ENCODE measurements around the gene ZNF432.

ZNF432 gene

GRCh38 chr19:52020506-52020905 lies 28.1 kb downstream of the ZNF432 start:
- Histone ChIP-seq H3K36me3 (ENCODE audit: control insufficient read depth in 1 of 2, insufficient read depth in 2 of 2, low read length in 2 of 2) (peaks cover 71 to 93% of the 10 kb centered on the region in 2 donors), H3K9me3 (ENCODE audit: control insufficient read depth in 1 of 2, low read length in 2 of 2) (peaks cover 64 to 82% of the 10 kb centered on the region in 2 donors), H3K27ac (ENCODE audit: low read depth, low read length) (no peak overlapping the region), H3K4me3 (ENCODE audit: low read depth in 1 of 2, low read length in 2 of 2) (peak overlapping the region; percentile 18 to 28), H3K4me1 (ENCODE audit: control insufficient read depth in 1 of 2, insufficient read depth in 2 of 2, low read length in 2 of 2) (no peaks in the 10 kb centered on the region), H3K9ac (ENCODE audit: low read depth in 1 of 2, low read length in 2 of 2) (no peak overlapping the region), H3K27me3 (ENCODE audit: control insufficient read depth in 1 of 2, insufficient read depth in 2 of 2, low read length in 2 of 2) (no peaks in the 10 kb centered on the region)

GRCh38 chr19:52010674-52011073 lies 38.0 kb downstream of the ZNF432 start:
- Histone ChIP-seq H3K4me3 (ENCODE audit: low read depth in 1 of 2, low read length in 2 of 2) (no peak overlapping the region), H3K9me3 (ENCODE audit: control insufficient read depth in 1 of 2, low read length in 2 of 2) (peaks cover 18 to 34% of the 10 kb centered on the region in 2 donors), H3K27me3 (ENCODE audit: control insufficient read depth in 1 of 2, insufficient read depth in 2 of 2, low read length in 2 of 2) (no peaks in the 10 kb centered on the region), H3K36me3 (ENCODE audit: control insufficient read depth in 1 of 2, insufficient read depth in 2 of 2, low read length in 2 of 2) (peaks cover 0 to 6% of the 10 kb centered on the region in 2 donors), H3K27ac (ENCODE audit: low read depth, low read length) (no peak overlapping the region), H3K9ac (ENCODE audit: low read depth in 1 of 2, low read length in 2 of 2) (no peak overlapping the region), H3K4me1 (ENCODE audit: control insufficient read depth in 1 of 2, insufficient read depth in 2 of 2, low read length in 2 of 2) (peaks cover 5 to 6% of the 10 kb centered on the region in 2 donors)

- H3K27ac ChIP-seq (ENCODE audit: low read depth, low read length), result peak within 1 kb of the TSS; percentile 72
- peaks cover 19 to 29% of the 10 kb centered on the region in 2 donors for H3K9me3 ChIP-seq (ENCODE audit: control insufficient read depth in 1 of 2, low read length in 2 of 2)
- H3K4me1 ChIP-seq (ENCODE audit: control insufficient read depth in 1 of 2, insufficient read depth in 2 of 2, low read length in 2 of 2), result peaks cover 5 to 6% of the 10 kb centered on the region in 2 donors
- H3K4me3 ChIP-seq (ENCODE audit: low read depth in 1 of 2, low read length in 2 of 2), result peak within 1 kb of the TSS; percentile 96 to 99
- peaks cover 6 to 16% of the 10 kb centered on the region in 2 donors for H3K36me3 ChIP-seq (ENCODE audit: control insufficient read depth in 1 of 2, insufficient read depth in 2 of 2, low read length in 2 of 2)
- no peaks in the 10 kb centered on the region for H3K27me3 ChIP-seq (ENCODE audit: control insufficient read depth in 1 of 2, insufficient read depth in 2 of 2, low read length in 2 of 2)
- H3K9ac ChIP-seq (ENCODE audit: low read depth in 1 of 2, low read length in 2 of 2), result peak within 1 kb of the TSS; percentile 84 to 87
Measured at GRCh38 chr19:52007806-52008557, 40.7 kb downstream of the ZNF432 start, which contains the start of gene ZNF615. Gene ZNF615, minus strand, starts transcription at chr19:52008211. Its CDS starts 4,500 bp downstream, at chr19:52003711.

- Histone ChIP-seq H3K4me1 (ENCODE audit: control insufficient read depth in 1 of 2, insufficient read depth in 2 of 2, low read length in 2 of 2) (peaks cover 5 to 6% of the 10 kb centered on the region in 2 donors), H3K9ac (ENCODE audit: low read depth in 1 of 2, low read length in 2 of 2) (peak overlapping the region; percentile 84 to 87), H3K9me3 (ENCODE audit: control insufficient read depth in 1 of 2, low read length in 2 of 2) (peaks cover 18 to 24% of the 10 kb centered on the region in 2 donors), H3K36me3 (ENCODE audit: control insufficient read depth in 1 of 2, insufficient read depth in 2 of 2, low read length in 2 of 2) (peaks cover 7 to 13% of the 10 kb centered on the region in 2 donors), H3K27me3 (ENCODE audit: control insufficient read depth in 1 of 2, insufficient read depth in 2 of 2, low read length in 2 of 2) (no peaks in the 10 kb centered on the region), H3K27ac (ENCODE audit: low read depth, low read length) (no peak overlapping the region), H3K4me3 (ENCODE audit: low read depth in 1 of 2, low read length in 2 of 2) (peak overlapping the region; percentile 96 to 99)
Measured at GRCh38 chr19:52007451-52007805, 41.2 kb downstream of the ZNF432 start.

GRCh38 chr19:51994048-51994644 lies 54.5 kb downstream of the ZNF432 start:
- H3K4me3 ChIP-seq (ENCODE audit: low read depth in 1 of 2, low read length in 2 of 2), result peak overlapping the region; percentile 7 to 44
- no peaks in the 10 kb centered on the region for H3K27me3 ChIP-seq (ENCODE audit: control insufficient read depth in 1 of 2, insufficient read depth in 2 of 2, low read length in 2 of 2)
- peaks cover 48 to 58% of the 10 kb centered on the region in 2 donors for H3K36me3 ChIP-seq (ENCODE audit: control insufficient read depth in 1 of 2, insufficient read depth in 2 of 2, low read length in 2 of 2)
- H3K4me1 ChIP-seq (ENCODE audit: control insufficient read depth in 1 of 2, insufficient read depth in 2 of 2, low read length in 2 of 2), result no peaks in the 10 kb centered on the region
- H3K27ac ChIP-seq (ENCODE audit: low read depth, low read length), result no peak overlapping the region
- peaks cover 75 to 84% of the 10 kb centered on the region in 2 donors for H3K9me3 ChIP-seq (ENCODE audit: control insufficient read depth in 1 of 2, low read length in 2 of 2)
- H3K9ac ChIP-seq (ENCODE audit: low read depth in 1 of 2, low read length in 2 of 2), result no peak overlapping the region

GRCh38 chr19:51993422-51993821 lies 55.2 kb downstream of the ZNF432 start:
- no peak overlapping the region for H3K27ac ChIP-seq (ENCODE audit: low read depth, low read length)
- no peak overlapping the region for H3K9ac ChIP-seq (ENCODE audit: low read depth in 1 of 2, low read length in 2 of 2)
- H3K36me3 ChIP-seq (ENCODE audit: control insufficient read depth in 1 of 2, insufficient read depth in 2 of 2, low read length in 2 of 2), result peaks cover 41 to 51% of the 10 kb centered on the region in 2 donors
- no peaks in the 10 kb centered on the region for H3K4me1 ChIP-seq (ENCODE audit: control insufficient read depth in 1 of 2, insufficient read depth in 2 of 2, low read length in 2 of 2)
- H3K4me3 ChIP-seq (ENCODE audit: low read depth in 1 of 2, low read length in 2 of 2), result peak overlapping the region; percentile 24 to 44
- peaks cover 77 to 84% of the 10 kb centered on the region in 2 donors for H3K9me3 ChIP-seq (ENCODE audit: control insufficient read depth in 1 of 2, low read length in 2 of 2)
- H3K27me3 ChIP-seq (ENCODE audit: control insufficient read depth in 1 of 2, insufficient read depth in 2 of 2, low read length in 2 of 2), result no peaks in the 10 kb centered on the region

GRCh38 chr19:51986309-51987291 lies 62.0 kb downstream of the ZNF432 start, which contains the start of gene ZNF350:
Gene ZNF350, minus strand, starts transcription at chr19:51986840. Its CDS starts 12,480 bp downstream, at chr19:51974360.
- peaks cover 0 to 7% of the 10 kb centered on the region in 2 donors for H3K36me3 ChIP-seq (ENCODE audit: control insufficient read depth in 1 of 2, insufficient read depth in 2 of 2, low read length in 2 of 2)
- H3K4me1 ChIP-seq (ENCODE audit: control insufficient read depth in 1 of 2, insufficient read depth in 2 of 2, low read length in 2 of 2), result peaks cover 0 to 10% of the 10 kb centered on the region in 2 donors
- peaks cover 45 to 53% of the 10 kb centered on the region in 2 donors for H3K9me3 ChIP-seq (ENCODE audit: control insufficient read depth in 1 of 2, low read length in 2 of 2)
- no peaks in the 10 kb centered on the region for H3K27me3 ChIP-seq (ENCODE audit: control insufficient read depth in 1 of 2, insufficient read depth in 2 of 2, low read length in 2 of 2)
- peak within 1 kb of the TSS; percentile 78 to 98 for H3K9ac ChIP-seq (ENCODE audit: low read depth in 1 of 2, low read length in 2 of 2)
- peak within 1 kb of the TSS; percentile 26 for H3K27ac ChIP-seq (ENCODE audit: low read depth, low read length)
- peak within 1 kb of the TSS; percentile 97 to 100 for H3K4me3 ChIP-seq (ENCODE audit: low read depth in 1 of 2, low read length in 2 of 2)

- Histone ChIP-seq H3K27ac (ENCODE audit: low read depth, low read length) (no peak overlapping the region), H3K9me3 (ENCODE audit: control insufficient read depth in 1 of 2, low read length in 2 of 2) (peaks cover 46 to 61% of the 10 kb centered on the region in 2 donors), H3K4me3 (ENCODE audit: low read depth in 1 of 2, low read length in 2 of 2) (no peak overlapping the region), H3K36me3 (ENCODE audit: control insufficient read depth in 1 of 2, insufficient read depth in 2 of 2, low read length in 2 of 2) (peaks cover 13 to 33% of the 10 kb centered on the region in 2 donors), H3K27me3 (ENCODE audit: control insufficient read depth in 1 of 2, insufficient read depth in 2 of 2, low read length in 2 of 2) (no peaks in the 10 kb centered on the region), H3K9ac (ENCODE audit: low read depth in 1 of 2, low read length in 2 of 2) (no peak overlapping the region), H3K4me1 (ENCODE audit: control insufficient read depth in 1 of 2, insufficient read depth in 2 of 2, low read length in 2 of 2) (peaks cover 0 to 10% of the 10 kb centered on the region in 2 donors)
Measured at GRCh38 chr19:51983361-51983760, 65.3 kb downstream of the ZNF432 start.

All from duodenal mucosa (tissue), 2 donors.